Measurements from ENCODE around the gene CXXC5. TPM values are rescaled to one million over a fixed set of nuclear protein-coding genes. Genes with fewer than 3 reads are reported as not detected.

Gene CXXC5
- total RNA-seq, 1 experiment from 2014 or later: 97.2 TPM

DNA sequence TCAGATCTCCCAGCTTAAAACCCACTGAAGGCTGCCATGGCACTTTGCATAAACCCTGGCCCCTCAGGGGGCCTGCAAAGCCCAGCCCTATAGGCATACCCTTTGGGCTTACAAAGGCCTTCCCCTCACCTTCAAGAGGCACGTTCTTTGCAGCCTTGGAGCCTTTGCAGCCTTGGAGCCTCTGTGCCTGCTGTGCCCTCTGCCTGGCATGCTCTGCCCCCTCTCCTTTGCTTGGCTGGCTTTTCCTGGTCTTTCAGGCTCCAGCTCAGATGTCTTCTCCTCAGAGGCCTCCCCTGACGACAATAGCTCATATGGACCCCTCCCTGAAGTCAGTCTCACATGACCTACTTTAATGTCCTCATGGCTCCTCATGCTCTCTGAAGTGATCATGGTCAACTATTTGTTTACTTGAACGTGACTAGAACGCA, 60.3 kb downstream of the CXXC5 start:
- Mint-ChIP-seq H3K4me3 (peak overlapping the region; percentile 65), H3K9me3 (no peaks in the 10 kb centered on the region), H3K27me3 (ENCODE audit: low read depth) (peaks cover 20% of the 10 kb centered on the region), H3K36me3 (no peaks in the 10 kb centered on the region), H3K4me1 (peaks cover 47% of the 10 kb centered on the region), H3K27ac (peak overlapping the region; percentile 96)
- ATAC-seq (0 out of 2 replicates have a peak, but pooled peaks have one; percentile 1), DNase-seq (ENCODE audit: low spot score) (no peak)
- POLR2A ChIA-PET: interaction anchor here (1.0 to 5.7 kb wide), 4 partner anchors 10 to 70 kb away, joined by 3 to 89 read pairs (median 22); no protein-coding TSS in a partner anchor
- TF ChIP-seq ESRRA (CRISPR knock-in tag; IDR thresholded peaks at IDR 0.05; ENCODE audit: borderline replicate concordance) (no peak), ZNF512 (CRISPR knock-in tag; IDR thresholded peaks at IDR 0.05; ENCODE audit: borderline replicate concordance) (0 out of 2 replicates have a peak, but pooled peaks have one; percentile 19)
- CTCF ChIA-PET: interaction anchor here (0.8 to 6.1 kb wide), 11 partner anchors 9 to 79 kb away, joined by 3 to 89 read pairs (median 30); partner anchors contain the start of gene CXXC5

GRCh38 chr5:139708877-139709581, 60.9 kb downstream of the CXXC5 start:
- H3K4me3 Mint-ChIP-seq: peak overlapping the region; percentile 65
- CTCF ChIA-PET: interaction anchor here (0.6 to 6.1 kb wide), 12 partner anchors 10 to 114 kb away, joined by 3 to 89 read pairs (median 26); partner anchors contain the start of gene CXXC5
- peaks cover 20% of the 10 kb centered on the region for H3K27me3 Mint-ChIP-seq (ENCODE audit: low read depth)

More at GRCh38 chr5:139708877-139709581, 60.9 kb downstream of the CXXC5 start:
- DNase-seq (ENCODE audit: low spot score) (peak; percentile 90), ATAC-seq (peak; percentile 30)
- no peak for TF ChIP-seq HMGA2 (CRISPR knock-in tag; IDR thresholded peaks at IDR 0.05)
- TF ChIP-seq TEAD4 (CRISPR knock-in tag; IDR thresholded peaks at IDR 0.05): no peak
- TF ChIP-seq, protein P1, sequence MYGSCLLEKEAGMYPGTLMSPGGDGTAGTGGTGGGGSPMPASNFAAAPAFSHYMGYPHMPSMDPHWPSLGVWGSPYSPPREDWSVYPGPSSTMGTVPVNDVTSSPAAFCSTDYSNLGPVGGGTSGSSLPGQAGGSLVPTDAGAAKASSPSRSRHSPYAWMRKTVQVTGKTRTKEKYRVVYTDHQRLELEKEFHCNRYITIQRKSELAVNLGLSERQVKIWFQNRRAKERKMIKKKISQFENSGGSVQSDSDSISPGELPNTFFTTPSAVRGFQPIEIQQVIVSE (CRISPR knock-in tag; IDR thresholded peaks at IDR 0.05; ENCODE audit: borderline replicate concordance): no peak
- TF ChIP-seq SMAD4 (CRISPR knock-in tag; IDR thresholded peaks at IDR 0.05): no peak
- no peak for TF ChIP-seq SMAD3 (CRISPR knock-in tag; IDR thresholded peaks at IDR 0.05; ENCODE audit: borderline replicate concordance)
- no peak; the same call in 1 of the 2 replicates for TF ChIP-seq ARID4B (CRISPR knock-in tag; IDR thresholded peaks at IDR 0.05; ENCODE audit: borderline replicate concordance)
- no peak for TF ChIP-seq RELA (CRISPR knock-in tag; IDR thresholded peaks at IDR 0.05; ENCODE audit: borderline replicate concordance)
- TF ChIP-seq CBFB (CRISPR knock-in tag; IDR thresholded peaks at IDR 0.05; ENCODE audit: low read depth): no peak
- TF ChIP-seq, protein P2, sequence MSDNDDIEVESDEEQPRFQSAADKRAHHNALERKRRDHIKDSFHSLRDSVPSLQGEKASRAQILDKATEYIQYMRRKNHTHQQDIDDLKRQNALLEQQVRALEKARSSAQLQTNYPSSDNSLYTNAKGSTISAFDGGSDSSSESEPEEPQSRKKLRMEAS (CRISPR knock-in tag; IDR thresholded peaks at IDR 0.05): peak; percentile 41; the same call in 1 of the 2 replicates
- TF ChIP-seq E2F5 (CRISPR knock-in tag; IDR thresholded peaks at IDR 0.05): peak; percentile 17; the same call in 1 of the 2 replicates
- 0 out of 2 replicates have a peak, but pooled peaks have one; percentile 13 for TF ChIP-seq FOXP1 (CRISPR knock-in tag; IDR thresholded peaks at IDR 0.05; ENCODE audit: borderline replicate concordance)
- no peak for TF ChIP-seq EMX1 (CRISPR knock-in tag; IDR thresholded peaks at IDR 0.05)
- peak; percentile 97 for TF ChIP-seq PRDM15 (CRISPR knock-in tag; IDR thresholded peaks at IDR 0.05)
- TF ChIP-seq, protein P3, sequence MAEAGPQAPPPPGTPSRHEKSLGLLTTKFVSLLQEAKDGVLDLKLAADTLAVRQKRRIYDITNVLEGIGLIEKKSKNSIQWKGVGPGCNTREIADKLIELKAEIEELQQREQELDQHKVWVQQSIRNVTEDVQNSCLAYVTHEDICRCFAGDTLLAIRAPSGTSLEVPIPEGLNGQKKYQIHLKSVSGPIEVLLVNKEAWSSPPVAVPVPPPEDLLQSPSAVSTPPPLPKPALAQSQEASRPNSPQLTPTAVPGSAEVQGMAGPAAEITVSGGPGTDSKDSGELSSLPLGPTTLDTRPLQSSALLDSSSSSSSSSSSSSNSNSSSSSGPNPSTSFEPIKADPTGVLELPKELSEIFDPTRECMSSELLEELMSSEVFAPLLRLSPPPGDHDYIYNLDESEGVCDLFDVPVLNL (CRISPR knock-in tag; IDR thresholded peaks at IDR 0.05; ENCODE audit: borderline replicate concordance, low read depth): no peak
- H3K4me1 Mint-ChIP-seq: peaks cover 47% of the 10 kb centered on the region
- H3K9me3 Mint-ChIP-seq: no peaks in the 10 kb centered on the region
- peak overlapping the region; percentile 96 for H3K27ac Mint-ChIP-seq
- H3K36me3 Mint-ChIP-seq: no peaks in the 10 kb centered on the region
- POLR2A ChIA-PET: interaction anchor here (0.6 to 5.7 kb wide), 9 partner anchors 10 to 71 kb away, joined by 3 to 89 read pairs (median 19); partner anchors contain the start of gene CXXC5
